IMR-90 (cell line): Measurements from ENCODE around the gene ASF1B. TPM values are rescaled to one million over a fixed set of nuclear protein-coding genes. Genes with fewer than 3 reads are reported as not detected.

Experiments
- ATAC-seq: fragments of 200-7000 bp; cut with Tn5 transposase; 2 replicates; pipeline ENCODE4 v1.9.1; 2020; ENCODE audit warnings: low read depth, mild to moderate bottlenecking, moderate library complexity
- BruUV-seq: library from RNA; stranded (reverse); fragments of 400-500 nt; replicated peaks from 2 replicates; lab custom pipeline; 2021; lab: Mats Ljungman, UMichigan
- CTCF ChIA-PET: fragments of 300-600 bp; formaldehyde crosslinking; extraction: SDS; loops from one replicate; lab custom pipeline; 2021; ENCODE audit warnings: antibody characterized with exemption; lab: Yijun Ruan, JAX
- POLR2A ChIA-PET: fragments of 300-600 bp; sonication (Branson Sonifier 250); formaldehyde crosslinking; loops from one replicate; lab custom pipeline; 2022; ENCODE audit warnings: antibody characterized with exemption; ENCODE audit not compliant: unreplicated experiment; lab: Charles Lee
- DNase-seq: peaks from one replicate; pipeline ENCODE4 v3.0.0; 2013
- H2AFZ ChIP-seq: replicated peaks from 2 replicates; pipeline ENCODE3; 2013; ENCODE audit warnings: low read length, mild to moderate bottlenecking; ENCODE audit not compliant: poor library complexity
- H2AK5ac ChIP-seq: 2 replicates; pipeline ENCODE4 v1.6.1; 2013; ENCODE audit warnings: low read depth, low read length, inconsistent platforms
- H2AK9ac ChIP-seq: replicated peaks from 2 replicates; pipeline ENCODE3; 2013; ENCODE audit warnings: mild to moderate bottlenecking, low read depth, low read length, moderate library complexity; ENCODE audit not compliant: poor library complexity
- H2BK120ac ChIP-seq: 2 replicates; pipeline ENCODE4 v1.6.1; 2013; ENCODE audit warnings: low read depth, low read length, inconsistent platforms
- H2BK15ac ChIP-seq: 3 replicates; pipeline ENCODE4 v1.6.1; 2013; ENCODE audit warnings: low read depth, low read length, inconsistent platforms
- H2BK20ac ChIP-seq: 2 replicates; pipeline ENCODE4 v1.6.1; 2013; ENCODE audit warnings: low read depth, mild to moderate bottlenecking, inconsistent platforms, low read length, moderate library complexity
- H2BK5ac ChIP-seq: 2 replicates; pipeline ENCODE4 v1.6.1; 2013; ENCODE audit warnings: mild to moderate bottlenecking, low read depth, low read length, inconsistent platforms; ENCODE audit not compliant: poor library complexity, severe bottlenecking
- H3K14ac ChIP-seq: replicated peaks from 2 replicates; pipeline ENCODE4 v1.6.1; 2013; ENCODE audit warnings: low read depth, low read length, inconsistent platforms
- H3K18ac ChIP-seq: 2 replicates; pipeline ENCODE4 v1.6.1; 2013; ENCODE audit warnings: low read depth, low read length, control low read depth
- H3K23ac ChIP-seq: 2 replicates; pipeline ENCODE4 v1.6.1; 2013; ENCODE audit warnings: low read depth, low read length, inconsistent platforms
- H3K27ac ChIP-seq: 2 replicates; pipeline ENCODE4 v1.5.1; 2013; ENCODE audit warnings: mild to moderate bottlenecking, control low read depth, low read length; ENCODE audit not compliant: insufficient read depth
- H3K27me3 ChIP-seq: 2 replicates; pipeline ENCODE4 v1.6.1; 2013; ENCODE audit warnings: low read length; ENCODE audit not compliant: control insufficient read depth, insufficient read depth
- H3K36me3 ChIP-seq: 2 replicates; pipeline ENCODE4 v1.6.1; 2013; ENCODE audit warnings: low read length, mixed read lengths; ENCODE audit not compliant: control insufficient read depth, insufficient read depth
- H3K4ac ChIP-seq: 2 replicates; pipeline ENCODE4 v1.6.1; 2013; ENCODE audit warnings: low read depth, low read length, inconsistent platforms
- H3K4me1 ChIP-seq: 2 replicates; pipeline ENCODE4 v1.6.1; 2013; ENCODE audit warnings: low read length, mixed read lengths; ENCODE audit not compliant: control insufficient read depth, insufficient read depth
- H3K4me2 ChIP-seq: 2 replicates; pipeline ENCODE4 v1.6.1; 2013; ENCODE audit warnings: low read depth, mild to moderate bottlenecking, control low read depth, low read length, moderate library complexity
- H3K4me3 ChIP-seq: 2 replicates; pipeline ENCODE4 v1.5.1; 2013; ENCODE audit warnings: low read depth, mild to moderate bottlenecking, control low read depth, low read length, moderate library complexity; ENCODE audit not compliant: insufficient read depth
- H3K56ac ChIP-seq: 2 replicates; pipeline ENCODE4 v1.6.1; 2013; ENCODE audit warnings: low read length, inconsistent platforms; ENCODE audit not compliant: insufficient read depth; ENCODE audit errors: extremely low read depth
- H3K79me1 ChIP-seq, 2 experiments: 2 replicates each; pipeline ENCODE4 v1.6.1; 2013; ENCODE audit warnings: low read length in 2 of 2, inconsistent platforms in 1 of 2, low read depth in 1 of 2
- H3K9ac ChIP-seq: 2 replicates; pipeline ENCODE4 v1.6.1; 2013; ENCODE audit warnings: low read depth, low read length, control low read depth
- H3K9me1 ChIP-seq: 2 replicates; pipeline ENCODE4 v1.6.1; 2013; ENCODE audit warnings: low read length, inconsistent platforms; ENCODE audit not compliant: insufficient read depth
- H3K9me3 ChIP-seq: 2 replicates; pipeline ENCODE4 v1.6.1; 2013; ENCODE audit warnings: low read length; ENCODE audit not compliant: control insufficient read depth, insufficient read depth
- H4K20me1 ChIP-seq: 2 replicates; pipeline ENCODE4 v1.6.1; 2013; ENCODE audit warnings: low read length, inconsistent platforms; ENCODE audit not compliant: insufficient read depth
- H4K5ac ChIP-seq: 2 replicates; pipeline ENCODE4 v1.6.1; 2013; ENCODE audit warnings: mild to moderate bottlenecking, low read depth, low read length, control low read depth
- H4K8ac ChIP-seq, 2 experiments: 2 replicates each; pipeline ENCODE4 v1.6.1; 2013; ENCODE audit warnings: low read depth in 2 of 2, low read length in 2 of 2, control low read depth in 1 of 2, inconsistent platforms in 1 of 2
- H4K91ac ChIP-seq: 2 replicates; pipeline ENCODE4 v1.6.1; 2013; ENCODE audit warnings: low read depth, low read length, inconsistent platforms; ENCODE audit not compliant: insufficient read depth
- CTCF ChIP-seq: conservative IDR thresholded peaks from 2 replicates; pipeline ENCODE4 v1.5.1; 2012; ENCODE audit warnings: mild to moderate bottlenecking, low read depth, low read length, improper control_type of control experiment
- ELK1 ChIP-seq: fragments of 150-350 bp; IDR thresholded peaks from 2 replicates; pipeline ENCODE4 v1.6.1; 2016; ENCODE audit warnings: low read depth, mild to moderate bottlenecking, low read length, moderate library complexity, borderline replicate concordance
- POLR2A ChIP-seq: IDR thresholded peaks from 2 replicates; pipeline ENCODE4 v1.6.1; 2012; ENCODE audit warnings: mild to moderate bottlenecking, low read depth, low read length
- WGBS, 2 experiments: methylation state at CpG; one replicate each; pipeline versions ENCODE4 v1.1.5 to v1.1.7; 2013; ENCODE audit warnings: missing lambda C conversion rate in 2 of 2; ENCODE audit not compliant: insufficient read length in 1 of 2; ENCODE audit errors: extremely low coverage in 2 of 2; 5-methylcytosine and 5-hydroxymethylcytosine counted together
- dilution Hi-C: fragments of 300-500 bp; cut with HindIII; formaldehyde crosslinking; loops from one replicate; pipeline ENCODE4 v1.14.3; 2018; ENCODE audit warnings: low sequenced_read_pairs; ENCODE audit not compliant: unreplicated experiment
- in situ Hi-C: fragments of 300-500 bp; cut with MboI; formaldehyde crosslinking; loops from 3 replicates; pipeline ENCODE4 v1.14.3; 2019; ENCODE audit warnings: low sequenced_read_pairs, inconsistent platforms, mixed read lengths
- intact Hi-C: fragments of 100-400 bp; cut with micrococcal nuclease; formaldehyde crosslinking; loops from 2 replicates; pipeline ENCODE4 v1.10.0; 2022
- polyA plus RNA-seq, 3 experiments: library from polyadenylated mRNA; depleted of rRNA; stranded (reverse); fragments of >200 nt; gene quantifications; 2 replicates each; pipeline ENCODE4 v1.2.3, GENCODE V29; 2012; ENCODE audit warnings: low replicate concordance in 1 of 3
- total RNA-seq: library from RNA; depleted of rRNA; stranded (reverse); fragments of >200 nt; gene quantifications from 2 replicates; pipeline ENCODE4 v1.2.3, GENCODE V29; 2012

The ASF1B gene
- total and polyA plus RNA-seq, 2 of the 4 experiments (the other 2 are of a cell fraction): 10.4 to 12.1 TPM

GRCh38 chr19:14089412-14089661 is 47.1 kb downstream of the ASF1B start:
- H2BK20ac ChIP-seq: no peak overlapping the region
- H3K27ac ChIP-seq: no peak overlapping the region
- no TSS peak for BruUV-seq
- peak overlapping the region; percentile 80; the same call in 1 of the 2 replicates for H3K23ac ChIP-seq
- no CpG with 5 or more reads among the region's 16 CpGs for WGBS, 2 experiments
- intact Hi-C loops: no loop called here
- no peak overlapping the region for H4K5ac ChIP-seq
- peak overlapping the region; percentile 75 for H2AK9ac ChIP-seq
- H4K20me1 ChIP-seq: peaks cover 7% of the 10 kb centered on the region
- ChIA-PET POLR2A (no interaction called here), CTCF (no interaction called here)
- H2BK15ac ChIP-seq: no peak overlapping the region
- H4K91ac ChIP-seq: no peak overlapping the region
- 0 out of 2 replicates have a peak overlapping the region, but pooled peaks have one; percentile 70 for H3K14ac ChIP-seq
- H3K9ac ChIP-seq: peak overlapping the region; percentile 23; the same call in 1 of the 2 replicates
- peak overlapping the region; percentile 19 for H2AFZ ChIP-seq
- no peaks in the 10 kb centered on the region for H3K9me1 ChIP-seq
- dilution Hi-C loops: no loop called here
- H3K4ac ChIP-seq: no peak overlapping the region
- peaks cover 12% of the 10 kb centered on the region for H3K36me3 ChIP-seq
- H3K4me3 ChIP-seq: peak overlapping the region; percentile 62
- no peak for TF ChIP-seq ELK1
- TF ChIP-seq POLR2A: no peak
- TF ChIP-seq CTCF: 0 out of 2 replicates have a peak, but pooled peaks have one; percentile 19
- H3K4me2 ChIP-seq: peak overlapping the region; percentile 63
- no peak overlapping the region for H2BK120ac ChIP-seq
- DNase-seq (no peak), ATAC-seq (no peak)
- H3K27me3 ChIP-seq: no peaks in the 10 kb centered on the region
- H2AK5ac ChIP-seq: 0 out of 2 replicates have a peak overlapping the region, but pooled peaks have one; percentile 37
- no peak overlapping the region for H4K8ac ChIP-seq
- no peak overlapping the region for H3K18ac ChIP-seq
- H3K79me1 ChIP-seq: peaks cover 0 to 6% of the 10 kb centered on the region in 2 experiments; a peak in 2 of 4 replicates
- H3K9me3 ChIP-seq: peaks cover 8% of the 10 kb centered on the region
- H3K4me1 ChIP-seq: no peaks in the 10 kb centered on the region
- no peak overlapping the region for H2BK5ac ChIP-seq
- in situ Hi-C loops: loop anchor here (25.0 kb wide), 1 partner anchor 327 kb away; the partner anchor contains the start of genes C19orf53 and MRI1
- H3K56ac ChIP-seq: peak overlapping the region; percentile 16; the same call in 1 of the 2 replicates
